GM18861 (cell line): Measurements from ENCODE around the gene NOP53.
A peak's percentile ranks its signal among the peaks of the same experiment; 100 is the strongest.
"Not testable (repeated sequence)": the region's sequence is repeated elsewhere in the genome, so short reads cannot be mapped to it uniquely, and the experiment has no call there.

ENCODE experiments used
- ATAC-seq: cut with Tn5 transposase; IDR thresholded peaks from one replicate; pipeline ENCODE4 v1.9.1; 2021; ENCODE audit not compliant: unreplicated experiment

NOP53 gene

GRCh38 chr19:47745010-47745901 is at the start of gene NOP53:
TSS of gene NOP53 (plus strand) at chr19:47745546. CDS start at chr19:47745560, 14 bp downstream.
- peak; percentile 66 for ATAC-seq

- ATAC-seq = no peak
Observed at GRCh38 chr19:47696635-47697034, 48.7 kb upstream of the NOP53 start.

- ATAC-seq = no peak
Observed at GRCh38 chr19:47697863-47698609, 47.3 kb upstream of the NOP53 start.

GRCh38 chr19:47698631-47699359 is 46.6 kb upstream of the NOP53 start:
- ATAC-seq = no peak

GRCh38 chr19:47699360-47699917 is 45.9 kb upstream of the NOP53 start:
- no peak for ATAC-seq

- ATAC-seq = no peak
Observed at GRCh38 chr19:47700934-47701716, 44.2 kb upstream of the NOP53 start.

GRCh38 chr19:47701717-47702552 is 43.4 kb upstream of the NOP53 start:
- ATAC-seq = no peak

GRCh38 chr19:47702671-47703070 is 42.7 kb upstream of the NOP53 start:
- ATAC-seq = no peak

GRCh38 chr19:47703301-47703700 is 42.0 kb upstream of the NOP53 start:
- no peak for ATAC-seq

- no peak for ATAC-seq
Observed at GRCh38 chr19:47704024-47704423, 41.3 kb upstream of the NOP53 start.

- ATAC-seq = no peak
Observed at GRCh38 chr19:47704656-47705055, 40.7 kb upstream of the NOP53 start.

GRCh38 chr19:47707135-47707925 is 38.0 kb upstream of the NOP53 start:
- no peak for ATAC-seq

- no peak for ATAC-seq
Observed at GRCh38 chr19:47711652-47712242, 33.6 kb upstream of the NOP53 start.

- no peak for ATAC-seq
Observed at GRCh38 chr19:47713046-47714021, 32.0 kb upstream of the NOP53 start, which contains the start of gene EHD2. TSS of gene EHD2 (plus strand) at chr19:47713422. CDS start at chr19:47716613, 3,191 bp downstream.

- ATAC-seq = no peak
Observed at GRCh38 chr19:47714339-47714738, 31.0 kb upstream of the NOP53 start.

GRCh38 chr19:47714855-47715254 is 30.5 kb upstream of the NOP53 start:
- not testable (repeated sequence) for ATAC-seq
